Pulmonary artery endothelial cell (primary cell): ENCODE measurements around the gene COL26A1. TPM values are rescaled to one million over a fixed set of nuclear protein-coding genes. Genes with fewer than 3 reads are reported as not detected.
"Not testable (repeated sequence)": the region's sequence is repeated elsewhere in the genome, so short reads cannot be mapped to it uniquely, and the experiment has no call there.

ENCODE experiments used
- DNase-seq: peaks from one replicate; pipeline ENCODE4 v3.0.0-alpha.2; 2011; ENCODE audit warnings: low read depth, low spot score
- total RNA-seq: library from RNA; depleted of rRNA; stranded (reverse); fragments of >200 nt; gene quantifications from 2 replicates; pipeline ENCODE4 v1.2.3, GENCODE V29; 2014

The COL26A1 gene
- total RNA-seq, 1 donor from 2014 or later, result not detected

DNA sequence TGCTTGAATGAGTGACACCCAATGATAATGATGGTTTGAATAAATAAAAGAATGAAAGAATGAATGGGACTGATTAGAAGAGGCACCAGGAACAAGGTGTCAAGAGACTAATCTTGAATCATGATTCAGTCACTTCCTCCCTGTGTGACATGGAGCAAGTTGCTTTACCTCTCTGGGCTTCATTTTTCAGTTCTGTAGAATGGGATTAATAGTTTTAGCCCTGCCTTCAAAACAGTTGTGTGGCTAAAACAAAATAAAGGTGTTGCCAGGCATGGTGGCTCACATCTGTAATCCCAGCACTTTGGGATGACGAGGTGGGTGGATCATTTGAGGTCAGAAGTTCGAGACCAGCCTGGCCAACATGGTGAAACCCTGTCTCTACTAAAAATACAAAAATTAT lies 228.8 kb downstream of the COL26A1 start:
- DNase-seq, result no peak

DNA sequence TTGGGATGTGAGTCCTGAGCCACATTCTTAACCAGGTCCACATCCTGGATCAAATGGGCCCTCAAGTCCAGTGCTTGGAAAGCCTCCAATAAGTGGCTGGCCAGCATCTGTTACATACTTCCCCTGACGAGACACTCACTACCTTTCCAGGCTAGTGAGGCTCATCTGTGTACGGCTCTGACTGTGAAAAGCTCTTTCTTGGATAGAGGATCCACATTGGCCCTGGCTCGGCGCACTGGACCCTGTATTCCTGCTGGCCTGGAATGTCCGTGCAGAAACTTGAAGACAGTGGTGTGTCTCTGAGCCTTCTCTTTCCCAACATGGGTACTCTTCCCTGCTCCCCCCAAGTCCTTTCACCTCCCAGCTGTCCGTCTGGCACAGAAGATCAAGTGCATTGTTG lies 230.9 kb downstream of the COL26A1 start:
- no peak for DNase-seq

DNA sequence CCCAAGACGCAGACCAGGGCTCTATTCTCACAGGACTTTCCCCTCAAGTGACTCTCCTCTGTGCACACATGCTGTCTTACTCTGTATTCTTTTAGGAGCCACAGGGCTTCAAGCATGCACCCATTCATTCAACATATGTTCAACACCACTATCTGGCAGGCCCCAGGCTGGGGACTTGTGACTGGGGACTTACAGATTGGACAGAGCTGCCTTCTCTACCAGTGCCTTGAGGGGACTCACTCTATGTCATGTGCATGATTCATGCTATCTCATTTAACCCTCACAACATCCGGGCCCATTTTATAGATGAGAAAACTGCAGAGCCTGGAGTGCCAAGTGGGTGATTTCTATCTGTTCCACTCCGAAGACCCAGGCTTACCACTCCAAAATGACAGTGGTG lies 232.1 kb downstream of the COL26A1 start:
- no peak for DNase-seq

DNA sequence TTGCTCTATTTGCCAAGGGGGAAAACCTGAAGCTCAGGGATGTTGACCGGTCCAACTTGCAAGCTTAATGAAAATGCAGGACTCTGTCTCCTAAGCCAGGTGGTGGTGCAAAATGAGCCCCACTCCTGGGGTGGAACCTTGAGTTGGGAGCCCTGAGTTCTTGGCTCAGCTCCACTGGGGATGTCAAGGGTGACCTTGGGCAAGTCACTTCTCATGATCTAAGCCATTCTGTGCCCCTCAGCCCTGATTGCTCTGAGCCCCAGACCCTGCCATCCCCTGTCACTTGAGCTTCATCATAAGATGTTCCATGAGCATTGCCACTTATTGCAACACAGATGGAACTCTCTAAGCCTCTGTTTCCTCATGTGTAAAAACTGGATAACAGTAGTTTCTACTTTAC lies 232.6 kb downstream of the COL26A1 start:
- DNase-seq, result no peak

DNA sequence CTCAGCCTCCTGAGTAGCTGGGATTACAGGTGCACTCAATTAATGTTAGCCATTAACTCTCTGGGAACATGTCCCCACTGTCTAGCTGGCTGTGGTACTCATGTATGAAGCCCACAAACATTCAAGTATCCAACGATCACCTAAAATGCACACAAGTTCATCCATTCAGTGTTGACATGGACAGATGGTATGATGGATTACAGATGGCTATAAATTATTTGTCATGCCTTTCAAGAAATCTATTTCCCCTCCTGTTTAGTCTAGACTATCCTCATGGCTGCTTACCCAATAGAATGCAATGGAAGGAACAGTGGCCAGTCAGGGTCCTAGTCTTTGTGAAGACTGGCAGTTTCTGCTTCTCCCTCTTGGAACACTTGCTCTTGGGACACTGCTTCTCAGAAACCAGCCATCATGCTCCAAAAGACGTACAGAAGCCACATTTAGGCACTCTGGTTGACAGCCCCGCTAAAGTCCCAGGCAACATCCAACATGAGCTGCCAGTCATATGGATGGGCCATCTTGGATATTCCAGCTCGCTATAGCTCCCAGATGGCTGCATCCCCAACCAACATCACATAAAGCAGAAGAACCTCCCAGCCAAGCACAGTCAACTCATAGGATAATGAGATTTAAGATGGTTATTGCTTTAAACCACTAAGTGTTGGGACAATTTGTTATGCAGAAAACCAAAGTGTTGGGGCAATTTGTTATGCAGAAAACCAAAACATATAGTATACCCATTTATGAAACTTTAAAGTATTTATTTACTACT lies 233.3 kb downstream of the COL26A1 start:
- DNase-seq, result no peak

DNA sequence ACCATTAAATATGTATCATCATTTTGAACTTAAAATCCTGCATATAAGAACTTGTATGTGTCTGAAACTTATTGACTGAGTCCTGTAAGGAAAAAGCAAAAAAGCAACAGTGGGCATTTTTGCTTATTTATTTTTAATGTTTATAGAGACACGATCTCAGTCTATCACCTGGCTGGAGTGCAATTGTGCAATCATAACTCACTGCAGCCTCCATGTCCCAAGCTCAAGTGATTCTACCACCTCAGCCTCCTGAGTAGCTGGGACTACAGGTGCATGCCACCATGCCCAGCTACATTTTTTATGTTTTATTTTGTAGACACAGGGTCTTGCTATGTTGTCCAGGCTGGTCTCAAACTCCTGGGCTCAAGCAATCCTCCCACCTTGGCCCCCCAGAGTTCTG lies 234.2 kb downstream of the COL26A1 start:
- no peak for DNase-seq

DNA sequence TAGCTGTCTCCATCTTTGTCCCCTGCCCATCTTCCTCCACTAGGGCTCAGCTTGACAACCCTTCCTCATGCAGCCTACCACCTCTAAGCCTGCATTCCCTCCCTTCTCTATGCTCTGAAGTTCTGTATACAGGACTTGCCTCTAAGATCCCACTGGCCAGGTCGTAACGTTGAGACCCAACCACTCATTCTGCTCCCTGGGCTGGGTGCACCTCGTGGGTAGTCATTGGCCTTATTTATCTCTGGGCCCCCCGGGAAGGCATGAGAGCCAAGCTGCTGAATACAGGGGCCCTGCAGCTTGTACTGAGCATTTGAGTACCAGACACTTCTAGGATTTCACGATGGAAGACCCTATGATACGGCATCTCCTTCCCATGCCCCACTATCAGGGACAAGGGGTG lies 235.3 kb downstream of the COL26A1 start:
- no peak for DNase-seq

DNA sequence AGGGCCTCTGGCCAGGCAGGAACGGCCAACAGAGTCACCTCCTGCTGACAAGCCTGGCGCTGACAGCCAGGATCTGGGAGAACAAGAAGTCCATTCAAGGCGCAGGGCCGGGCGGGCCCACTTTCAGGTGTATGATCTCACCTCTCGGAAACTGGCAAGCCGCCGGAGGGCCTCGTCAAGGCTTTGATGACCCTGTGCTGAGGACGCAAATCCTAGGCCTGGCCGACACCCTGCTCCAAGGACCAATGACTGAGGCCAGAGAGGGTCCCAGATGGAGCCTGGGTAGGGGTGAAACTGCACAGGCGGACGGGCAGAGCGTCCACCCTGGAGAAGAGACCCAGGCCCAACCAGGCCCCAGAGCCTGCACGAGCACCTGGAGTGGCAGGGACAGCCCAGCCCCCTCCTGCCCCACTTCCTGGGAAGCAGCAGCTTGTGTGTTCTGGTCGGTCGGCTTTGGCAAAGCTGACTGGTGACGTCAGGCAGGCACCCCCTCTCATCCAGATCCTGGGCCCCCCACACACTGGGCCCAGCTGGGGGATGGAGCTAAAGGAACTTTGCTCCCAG lies 235.8 kb downstream of the COL26A1 start:
- no peak for DNase-seq

DNA sequence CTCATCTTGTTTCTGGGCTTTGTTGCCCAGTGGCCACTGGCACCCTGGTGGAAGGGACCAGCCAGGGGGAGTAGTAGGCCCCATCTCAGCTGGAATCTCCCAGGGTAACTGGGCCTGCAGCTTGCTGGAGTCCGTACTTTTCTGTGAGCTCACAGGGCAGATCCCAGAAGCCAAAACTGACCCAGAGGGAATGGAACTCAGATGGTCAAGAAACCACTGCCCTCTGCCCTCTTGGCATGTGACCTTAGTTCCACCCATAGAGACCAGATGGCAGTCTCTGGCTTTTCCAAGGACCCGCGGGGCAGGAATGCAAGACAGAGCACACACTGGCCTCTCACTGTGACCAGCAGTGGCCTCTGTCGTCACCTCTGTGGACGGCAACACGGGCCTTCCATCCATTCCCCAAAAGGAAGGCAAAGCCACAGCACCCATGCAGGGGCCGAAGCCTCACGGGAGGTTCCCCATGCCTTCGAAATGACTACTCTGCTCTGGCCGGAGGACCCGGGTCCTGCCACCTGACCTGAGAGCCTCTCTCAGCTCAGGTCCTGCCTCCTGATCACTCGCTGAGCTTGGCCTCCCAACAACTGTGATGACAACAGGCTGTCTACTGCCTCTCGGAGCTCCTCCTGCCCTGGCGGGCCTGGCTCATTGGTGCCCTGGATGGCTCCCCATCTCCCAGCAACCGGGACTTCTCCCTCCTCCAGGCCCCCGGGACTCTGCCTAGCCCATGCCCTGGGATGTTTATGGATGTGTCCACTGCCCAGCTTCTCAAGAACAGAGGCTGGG lies 236.5 kb downstream of the COL26A1 start:
- no peak for DNase-seq

DNA sequence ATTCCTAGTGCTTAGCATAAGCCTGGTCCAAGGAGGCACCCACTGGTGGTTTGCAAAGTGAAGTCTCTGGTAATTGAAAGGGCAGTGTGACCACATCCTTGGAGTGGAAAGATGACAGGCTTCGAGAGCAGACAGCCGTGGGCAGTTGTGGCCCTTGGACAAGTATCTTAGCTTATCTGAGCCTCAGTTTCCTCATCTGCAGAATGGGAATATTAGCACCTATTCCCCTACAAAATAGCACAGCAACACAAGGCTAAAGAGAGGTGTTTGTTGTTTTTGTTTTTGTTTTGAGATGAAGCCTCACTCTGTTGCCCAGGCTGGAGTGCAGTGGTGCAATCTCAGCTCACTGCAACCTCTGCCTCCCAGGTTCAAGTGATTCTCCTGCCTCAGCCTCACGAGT lies 237.1 kb downstream of the COL26A1 start:
- DNase-seq, result no peak

DNA sequence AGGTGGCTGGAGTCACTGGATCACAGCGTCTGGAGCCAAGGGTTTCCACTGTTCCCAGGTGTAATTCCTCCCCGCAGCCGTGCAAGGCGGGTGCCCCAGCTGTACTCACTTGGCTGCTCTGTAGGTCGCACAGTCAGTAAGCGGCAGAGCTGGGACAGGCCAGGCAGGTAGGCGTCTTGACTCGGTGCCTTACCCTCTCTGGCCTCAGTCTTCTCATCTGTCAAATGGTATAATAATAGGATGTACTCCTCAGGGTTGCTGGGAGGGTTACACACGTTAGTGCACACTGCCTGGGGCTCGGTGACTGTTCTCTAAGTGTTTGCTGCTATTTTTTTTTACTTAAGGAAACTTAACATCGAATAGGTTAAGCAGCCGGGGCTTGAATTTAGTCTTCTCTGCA lies 239.4 kb downstream of the COL26A1 start:
- no peak for DNase-seq

DNA sequence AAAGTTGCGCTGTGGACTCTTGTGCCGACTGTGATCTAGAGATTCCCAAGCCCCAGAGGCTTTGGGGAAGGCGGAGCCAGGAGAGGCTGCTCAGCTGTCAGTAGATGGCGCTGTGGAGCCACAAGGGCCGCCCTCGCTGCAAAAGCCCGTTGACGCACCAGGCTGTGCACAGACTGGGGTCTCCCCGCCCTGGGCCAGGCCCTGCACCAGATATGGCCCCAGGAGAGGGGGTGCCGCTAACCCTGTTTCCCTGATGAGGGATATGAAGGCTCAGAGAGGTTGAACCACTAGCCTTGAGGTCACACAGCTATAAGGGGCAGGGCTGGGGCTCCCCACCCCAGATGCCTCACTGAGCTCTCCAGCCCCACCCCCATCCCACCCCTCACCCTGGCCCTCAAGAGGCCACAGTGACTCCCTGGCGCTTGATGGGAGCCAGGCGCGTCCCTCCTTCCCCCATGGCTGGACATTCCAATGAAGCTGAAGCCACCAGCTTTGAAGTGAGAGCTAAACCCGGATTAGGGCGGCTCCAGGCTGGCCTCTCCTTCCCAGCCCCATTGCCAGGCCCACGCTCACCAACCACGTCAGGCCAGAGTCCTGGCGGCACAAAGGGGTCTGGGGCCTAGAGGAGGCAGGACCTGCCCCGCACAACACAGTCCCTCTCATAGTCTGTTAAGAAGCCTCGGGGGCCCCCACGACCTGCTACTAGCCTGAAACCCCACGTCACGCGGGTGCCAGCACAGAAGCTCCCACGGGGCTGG lies 240.0 kb downstream of the COL26A1 start:
- peak; percentile 13 for DNase-seq

DNA sequence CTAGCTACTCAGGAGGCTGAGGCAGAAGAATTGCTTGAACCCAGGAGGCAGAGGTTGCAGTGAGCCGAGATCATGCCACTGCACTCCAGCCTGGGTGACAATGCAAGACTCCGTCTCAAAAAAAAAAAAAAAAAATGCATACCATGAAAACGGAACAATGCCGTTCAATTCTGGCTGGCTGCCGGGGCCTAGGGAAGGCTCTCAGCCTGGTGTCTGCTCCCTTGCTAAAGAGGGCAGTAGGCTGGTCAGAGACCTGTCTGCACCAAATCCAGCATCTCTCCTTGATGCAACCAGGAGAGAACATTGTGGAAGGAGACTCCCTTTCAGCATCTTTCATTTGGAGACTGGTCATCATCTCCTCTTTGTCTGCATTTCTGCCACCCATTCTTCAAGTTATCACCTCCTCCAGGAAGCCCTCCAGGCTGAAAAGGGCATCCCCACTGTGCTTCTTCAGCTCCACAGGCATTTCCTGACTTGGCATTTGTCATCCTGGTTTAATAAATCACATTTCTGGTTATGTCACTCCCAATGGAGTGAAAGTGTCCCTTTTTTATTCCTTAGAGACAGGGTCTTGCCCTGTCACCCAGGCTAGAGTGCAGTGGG lies 241.8 kb downstream of the COL26A1 start:
- no peak for DNase-seq

DNA sequence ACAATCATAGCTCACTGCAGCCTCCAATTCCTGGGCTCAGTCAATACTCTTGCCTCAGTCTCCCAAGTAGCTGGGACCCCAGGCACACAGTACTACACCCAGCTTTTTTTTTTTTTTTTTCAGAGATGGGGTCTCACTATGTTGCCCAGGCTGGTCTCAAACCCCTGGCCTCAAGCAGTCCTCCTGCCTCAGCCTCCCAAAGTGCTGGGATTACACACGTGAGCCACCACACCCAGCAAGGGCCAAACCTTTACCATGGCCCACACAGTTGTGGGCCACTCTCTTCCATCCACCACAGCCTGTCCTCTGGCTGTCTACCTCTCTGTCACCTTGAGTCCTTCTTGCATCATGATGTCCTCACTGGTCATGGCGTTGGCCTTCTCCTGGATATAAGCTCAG lies 242.3 kb downstream of the COL26A1 start:
- DNase-seq, result not testable (repeated sequence)

DNA sequence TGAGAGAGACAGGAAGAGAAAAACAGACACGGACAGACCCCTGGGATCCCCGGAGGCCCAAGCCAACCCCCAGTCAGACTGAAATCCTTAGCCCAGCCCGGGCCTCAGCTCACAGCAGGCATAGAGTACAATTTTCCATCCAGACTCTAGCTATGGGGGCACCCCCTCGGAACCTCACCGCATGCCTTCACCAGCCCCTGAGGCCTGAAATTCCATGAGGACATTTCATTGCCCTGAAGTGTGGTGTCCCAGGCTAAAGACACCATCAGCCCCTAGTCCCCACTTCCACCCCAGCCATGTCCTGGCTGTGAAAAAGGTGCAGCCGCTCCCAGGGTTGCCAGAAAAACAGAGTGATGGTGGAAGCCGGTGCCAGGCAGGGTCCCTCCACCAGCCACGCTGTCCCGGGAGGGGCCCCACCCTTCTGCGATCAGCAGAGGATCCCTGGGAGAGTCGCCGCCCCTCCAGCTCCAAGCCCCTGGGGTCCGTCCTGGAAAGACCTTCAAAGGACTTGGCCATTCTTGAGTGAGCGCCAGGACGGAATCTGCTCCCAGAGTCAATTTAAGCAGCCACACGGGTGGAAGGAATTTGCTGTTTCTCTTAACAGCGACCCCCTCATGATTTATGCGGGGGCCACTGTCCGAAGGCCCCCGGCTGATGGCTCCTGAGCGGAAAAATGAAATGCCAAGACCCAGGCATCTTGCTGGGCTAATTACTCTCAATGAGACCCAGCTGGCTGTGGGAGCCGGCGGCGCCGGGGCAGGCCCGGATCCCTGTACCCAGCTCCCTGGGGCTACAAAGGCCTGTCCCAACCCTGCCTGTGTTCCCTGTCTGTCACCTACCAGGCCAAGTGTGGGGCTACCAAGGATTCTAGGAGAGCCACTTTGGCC lies 243.2 kb downstream of the COL26A1 start:
- DNase-seq, result no peak

DNA sequence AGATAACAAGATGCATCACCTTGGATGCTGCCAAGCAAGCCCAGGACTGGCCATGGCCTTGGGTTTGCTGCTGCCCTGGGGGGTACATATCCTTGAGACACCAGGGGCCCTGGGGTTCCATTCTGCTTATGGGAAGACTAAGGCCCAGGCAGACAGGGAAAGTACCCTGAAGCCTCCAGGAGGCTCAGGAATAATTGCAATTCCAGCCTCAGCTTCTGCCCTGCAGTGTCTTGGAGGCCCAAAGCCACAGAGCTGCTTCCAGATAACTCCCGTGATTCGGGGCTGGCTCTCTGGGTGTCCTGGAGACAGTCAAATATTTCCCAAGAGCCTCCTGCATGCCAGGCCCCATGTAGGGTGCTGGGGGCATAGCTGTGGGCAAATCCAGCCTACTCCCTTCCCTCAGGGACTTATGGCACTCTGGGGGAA lies 243.8 kb downstream of the COL26A1 start:
- no peak for DNase-seq
